Measurements from ENCODE around the gene CPLX3.

The CPLX3 gene

GRCh38 chr15:74869726-74870407 lies 43.4 kb downstream of the CPLX3 start:
- H3K9me3 ChIP-seq (ENCODE audit: control insufficient read depth, low read length): no peaks in the 10 kb centered on the region
- peaks cover 55% of the 10 kb centered on the region for H3K4me1 ChIP-seq (ENCODE audit: control insufficient read depth, insufficient read depth, low read length, poor library complexity, severe bottlenecking)
- peak overlapping the region; percentile 11 for H3K27ac ChIP-seq (ENCODE audit: insufficient read depth, low read length, poor library complexity, severe bottlenecking)
- H3K36me3 ChIP-seq (ENCODE audit: control insufficient read depth, insufficient read depth, low read length): no peaks in the 10 kb centered on the region
- no peak overlapping the region for H3K4me3 ChIP-seq (ENCODE audit: insufficient read depth, low read depth, low read length, poor library complexity, severe bottlenecking)
- H3K27me3 ChIP-seq (replicated peaks; ENCODE audit: control insufficient read depth, insufficient read depth, low read length, poor library complexity, severe bottlenecking): no peaks in the 10 kb centered on the region
- DNase-seq: no peak

- DNase-seq: no peak
- peak overlapping the region; percentile 39 for H3K27ac ChIP-seq (ENCODE audit: insufficient read depth, low read length, poor library complexity, severe bottlenecking)
- H3K4me1 ChIP-seq (ENCODE audit: control insufficient read depth, insufficient read depth, low read length, poor library complexity, severe bottlenecking): peaks cover 54% of the 10 kb centered on the region
Observed at GRCh38 chr15:74870436-74871215, 44.2 kb downstream of the CPLX3 start.

GRCh38 chr15:74872702-74873035 lies 46.2 kb downstream of the CPLX3 start:
- Histone ChIP-seq H3K9me3 (ENCODE audit: control insufficient read depth, low read length) (no peaks in the 10 kb centered on the region), H3K4me1 (ENCODE audit: control insufficient read depth, insufficient read depth, low read length, poor library complexity, severe bottlenecking) (peaks cover 41% of the 10 kb centered on the region)

More at GRCh38 chr15:74870436-74871215, 44.2 kb downstream of the CPLX3 start:
- H3K27me3 ChIP-seq (replicated peaks; ENCODE audit: control insufficient read depth, insufficient read depth, low read length, poor library complexity, severe bottlenecking): no peaks in the 10 kb centered on the region
- H3K36me3 ChIP-seq (ENCODE audit: control insufficient read depth, insufficient read depth, low read length): no peaks in the 10 kb centered on the region
- no peaks in the 10 kb centered on the region for H3K9me3 ChIP-seq (ENCODE audit: control insufficient read depth, low read length)
- H3K4me3 ChIP-seq (ENCODE audit: insufficient read depth, low read depth, low read length, poor library complexity, severe bottlenecking): peak overlapping the region; percentile 22

GRCh38 chr15:74873036-74873755 lies 46.8 kb downstream of the CPLX3 start, which contains the start of gene SCAMP2:
TSS of gene SCAMP2 (minus strand) at chr15:74873365. CDS start at chr15:74873255, 110 bp downstream.
- Histone ChIP-seq H3K4me1 (ENCODE audit: control insufficient read depth, insufficient read depth, low read length, poor library complexity, severe bottlenecking) (peaks cover 36% of the 10 kb centered on the region), H3K27me3 (replicated peaks; ENCODE audit: control insufficient read depth, insufficient read depth, low read length, poor library complexity, severe bottlenecking) (no peaks in the 10 kb centered on the region), H3K27ac (ENCODE audit: insufficient read depth, low read length, poor library complexity, severe bottlenecking) (peak within 1 kb of the TSS; percentile 94), H3K36me3 (ENCODE audit: control insufficient read depth, insufficient read depth, low read length) (no peaks in the 10 kb centered on the region), H3K9me3 (ENCODE audit: control insufficient read depth, low read length) (no peaks in the 10 kb centered on the region), H3K4me3 (ENCODE audit: insufficient read depth, low read depth, low read length, poor library complexity, severe bottlenecking) (peak within 1 kb of the TSS; percentile 67)
- peak; percentile 80 to 87 (median 85) for DNase-seq

More at GRCh38 chr15:74872702-74873035, 46.2 kb downstream of the CPLX3 start:
- H3K27ac ChIP-seq (ENCODE audit: insufficient read depth, low read length, poor library complexity, severe bottlenecking): peak overlapping the region; percentile 94
- H3K27me3 ChIP-seq (replicated peaks; ENCODE audit: control insufficient read depth, insufficient read depth, low read length, poor library complexity, severe bottlenecking): no peaks in the 10 kb centered on the region
- H3K36me3 ChIP-seq (ENCODE audit: control insufficient read depth, insufficient read depth, low read length): no peaks in the 10 kb centered on the region
- peak overlapping the region; percentile 67 for H3K4me3 ChIP-seq (ENCODE audit: insufficient read depth, low read depth, low read length, poor library complexity, severe bottlenecking)
- DNase-seq: no peak

GRCh38 chr15:74873756-74874424 lies 47.5 kb downstream of the CPLX3 start:
- Histone ChIP-seq H3K27me3 (replicated peaks; ENCODE audit: control insufficient read depth, insufficient read depth, low read length, poor library complexity, severe bottlenecking) (no peaks in the 10 kb centered on the region), H3K9me3 (ENCODE audit: control insufficient read depth, low read length) (no peaks in the 10 kb centered on the region), H3K36me3 (ENCODE audit: control insufficient read depth, insufficient read depth, low read length) (no peaks in the 10 kb centered on the region), H3K27ac (ENCODE audit: insufficient read depth, low read length, poor library complexity, severe bottlenecking) (peak overlapping the region; percentile 94), H3K4me3 (ENCODE audit: insufficient read depth, low read depth, low read length, poor library complexity, severe bottlenecking) (peak overlapping the region; percentile 67), H3K4me1 (ENCODE audit: control insufficient read depth, insufficient read depth, low read length, poor library complexity, severe bottlenecking) (peaks cover 29% of the 10 kb centered on the region)
- no peak for DNase-seq

- Histone ChIP-seq H3K4me1 (ENCODE audit: control insufficient read depth, insufficient read depth, low read length, poor library complexity, severe bottlenecking) (no peaks in the 10 kb centered on the region), H3K9me3 (ENCODE audit: control insufficient read depth, low read length) (no peaks in the 10 kb centered on the region), H3K27me3 (replicated peaks; ENCODE audit: control insufficient read depth, insufficient read depth, low read length, poor library complexity, severe bottlenecking) (no peaks in the 10 kb centered on the region), H3K36me3 (ENCODE audit: control insufficient read depth, insufficient read depth, low read length) (no peaks in the 10 kb centered on the region), H3K4me3 (ENCODE audit: insufficient read depth, low read depth, low read length, poor library complexity, severe bottlenecking) (no peak overlapping the region), H3K27ac (ENCODE audit: insufficient read depth, low read length, poor library complexity, severe bottlenecking) (no peak overlapping the region)
- no peak for DNase-seq
Observed at GRCh38 chr15:74878273-74878672, 51.8 kb downstream of the CPLX3 start.

Measured in effector memory CD4-positive, alpha-beta T cell (primary cell).